H1 (cell line): ENCODE measurements around the gene SHANK2. TPM values are rescaled to one million over a fixed set of nuclear protein-coding genes. Genes with fewer than 3 reads are reported as not detected.

Experiments
- GTF2F1 ChIP-seq: IDR thresholded peaks from 2 replicates; pipeline ENCODE4 v1.6.1; 2012; ENCODE audit warnings: low read depth, low read length, improper control_type of control experiment, borderline replicate concordance
- polyA plus RNA-seq, 7 experiments: library from polyadenylated mRNA; depleted of rRNA in 3 of 7; stranded (reverse) in 5 of 7; unstranded in 2 of 7; fragments of >200 nt in 5 of 7; fragments of 200-250 nt in 2 of 7; gene quantifications; 1 replicate in 5 of 7; 2 replicates in 1 of 7; 4 replicates in 1 of 7; pipeline versions ENCODE4 v1.2.1 to v1.2.3, GENCODE V29; 2011 to 2013; ENCODE audit warnings: missing spikeins in 2 of 7, mixed read lengths in 2 of 7
- total RNA-seq: library from RNA; stranded (reverse); fragmentation: NEBNext Ultra II Directional; extraction: Animal tissue kit (Norgen Biotek cat#: 25700); gene quantifications from 2 replicates; pipeline ENCODE4 v1.2.1, GENCODE V29; 2021
- TF ChIP-seq, protein P1 (sequence below): IDR thresholded peaks from 2 replicates; pipeline ENCODE4 v1.6.1; 2011; ENCODE audit warnings: low read depth, mild to moderate bottlenecking, low read length; ENCODE audit not compliant: insufficient read depth

The SHANK2 gene
- total and polyA plus RNA-seq, 2 of the 8 experiments (the other 6 are each of a cell fraction or from before 2014, with no cell fraction given), result 10.1 to 54.2 TPM

DNA sequence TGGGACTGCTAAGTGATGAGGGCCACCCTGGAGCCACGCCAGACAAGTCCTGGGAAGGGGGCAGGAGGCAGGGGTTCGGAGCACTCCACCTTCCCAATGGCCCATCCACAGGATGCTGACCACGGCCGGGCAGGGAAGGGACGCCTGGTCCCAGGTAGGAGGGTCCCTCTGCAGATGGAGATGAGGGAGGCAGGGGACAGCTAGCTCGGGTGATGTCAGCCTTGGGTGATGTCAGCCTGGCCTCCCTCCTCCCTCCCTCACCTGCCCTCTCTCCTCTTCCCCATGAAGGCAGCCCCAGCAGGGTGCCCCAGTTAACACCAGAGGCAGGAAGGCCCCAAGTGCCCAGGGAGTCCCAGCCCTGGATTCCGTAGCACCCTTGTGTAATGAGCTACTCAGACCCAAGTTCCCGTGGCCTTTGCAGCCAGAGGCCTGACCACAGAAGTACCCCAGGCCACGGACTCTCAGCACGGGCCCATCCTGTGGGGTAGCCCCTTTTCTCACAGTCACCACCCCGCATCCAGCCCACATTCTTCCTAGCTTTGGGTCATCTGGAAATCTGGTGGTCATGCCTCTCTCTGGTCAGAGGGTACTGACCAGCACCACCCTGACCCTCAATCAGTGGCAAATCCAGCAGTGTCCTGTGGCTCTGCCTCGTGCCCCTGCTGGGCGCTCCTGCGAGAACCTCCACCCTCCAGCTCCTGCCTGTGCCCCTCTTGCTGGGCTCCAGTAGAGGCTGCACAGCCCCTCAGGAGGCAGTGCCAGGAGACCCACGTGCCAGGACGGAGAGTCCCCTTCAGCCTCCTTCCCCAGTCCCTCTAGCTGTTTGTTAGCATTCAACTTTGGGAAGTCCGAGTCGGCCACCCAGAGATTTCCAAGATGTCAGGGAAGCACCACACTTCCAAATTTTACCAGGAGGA is 47.4 kb downstream of the SHANK2 start (continued):
- TF ChIP-seq, protein P1, sequence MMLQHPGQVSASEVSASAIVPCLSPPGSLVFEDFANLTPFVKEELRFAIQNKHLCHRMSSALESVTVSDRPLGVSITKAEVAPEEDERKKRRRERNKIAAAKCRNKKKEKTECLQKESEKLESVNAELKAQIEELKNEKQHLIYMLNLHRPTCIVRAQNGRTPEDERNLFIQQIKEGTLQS, result no peak
- TF ChIP-seq GTF2F1, result no peak
